Measurements from ENCODE around the gene ILF3. TPM values are rescaled to one million over a fixed set of nuclear protein-coding genes. Genes with fewer than 3 reads are reported as not detected.
"Not testable (repeated sequence)": the region's sequence is repeated elsewhere in the genome, so short reads cannot be mapped to it uniquely, and the experiment has no call there.

Gene ILF3
- total RNA-seq, 2 donors from 2014 or later = 114 to 196 TPM

DNA sequence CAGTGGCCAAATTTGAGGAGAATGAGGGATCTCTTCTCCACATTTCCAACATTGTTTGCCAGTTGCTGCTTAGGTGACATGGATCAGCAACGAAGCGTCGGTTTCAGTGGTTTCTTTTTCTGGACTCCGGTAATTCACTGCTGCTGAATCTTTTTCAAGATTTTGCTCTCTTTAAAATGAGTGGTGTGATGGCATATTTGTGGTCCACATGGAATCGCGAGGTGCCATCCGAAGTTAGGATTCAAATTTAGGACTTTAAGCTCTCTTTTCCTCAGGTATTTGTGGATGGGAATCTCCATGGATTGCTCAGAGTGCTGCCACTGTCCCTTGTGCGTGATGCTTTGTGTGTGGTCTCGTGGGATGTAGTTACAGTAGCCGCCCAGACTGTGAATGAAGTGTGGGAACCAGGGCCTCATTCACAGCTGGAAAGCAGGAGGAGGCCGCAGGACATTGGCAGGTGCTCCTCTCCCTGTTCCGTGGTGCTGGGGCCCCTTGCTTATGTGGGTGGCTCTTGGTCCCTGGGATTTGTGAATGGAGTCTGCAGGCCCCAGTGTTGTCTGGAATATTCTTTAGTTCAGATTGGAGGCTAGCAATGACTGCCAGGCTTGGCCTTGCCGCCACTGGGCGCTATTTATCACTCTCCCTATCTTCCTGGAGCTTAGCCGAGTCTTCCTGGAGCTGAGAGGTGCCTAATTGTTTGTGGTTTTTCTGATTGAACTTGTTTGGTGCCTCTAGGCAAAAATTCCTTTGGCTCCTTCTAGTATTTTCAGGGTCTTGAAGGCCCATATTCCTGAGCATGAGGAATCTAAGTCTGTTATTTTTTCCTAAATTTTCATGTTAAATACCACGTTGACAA is 1.5 kb downstream of the ILF3 start:
- peak overlapping the region in 1 of 2 donors; percentile 91 for H3K27ac ChIP-seq
- peaks cover 21 to 62% of the 10 kb centered on the region in 2 donors for H3K4me1 ChIP-seq (ENCODE audit: control insufficient read depth in 1 of 2, low read depth in 2 of 2)
- ATAC-seq (ENCODE audit: insufficient number of reproducible peaks, low FRiP score, low read depth) = no peak
- H3K27me3 ChIP-seq (replicated peaks; ENCODE audit: insufficient read depth) = no peaks in the 10 kb centered on the region
- no peaks in the 10 kb centered on the region for H3K9me3 ChIP-seq
- peak overlapping the region; percentile 96 for H3K4me3 ChIP-seq
- H3K36me3 ChIP-seq = no peaks in the 10 kb centered on the region
- TF ChIP-seq CTCF (IDR thresholded peaks at IDR 0.05) = no peak
- DNase-seq (ENCODE audit: low spot score) = no peak

- no peak for ATAC-seq (ENCODE audit: insufficient number of reproducible peaks, low FRiP score, low read depth)
- no peak overlapping the region for H3K27ac ChIP-seq
- TF ChIP-seq CTCF (IDR thresholded peaks at IDR 0.05) = no peak
Measured at GRCh38 chr19:10660346-10660745, 6.2 kb downstream of the ILF3 start.

DNA sequence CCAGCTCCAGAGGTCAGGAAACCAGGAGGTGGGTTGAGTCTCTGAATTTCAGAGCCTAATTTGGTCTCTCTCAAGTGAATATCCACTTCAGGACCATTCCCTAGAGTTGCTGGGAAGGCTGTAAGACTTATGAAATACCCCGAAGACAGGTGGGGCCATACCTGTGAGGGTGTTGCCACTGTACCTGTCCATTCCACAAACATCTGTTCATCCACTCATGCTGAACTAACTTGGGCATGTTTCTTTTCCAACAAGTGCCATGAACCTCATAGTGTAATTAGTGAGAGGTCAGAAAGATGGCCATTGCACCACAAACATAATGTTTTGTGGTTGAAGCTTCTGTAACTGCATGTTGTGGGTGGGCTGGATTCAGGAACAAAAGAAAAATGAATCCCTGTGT is 7.8 kb downstream of the ILF3 start:
- Histone ChIP-seq H3K4me1 (ENCODE audit: control insufficient read depth in 1 of 2, low read depth in 2 of 2) (peaks cover 13 to 59% of the 10 kb centered on the region in 2 donors), H3K27me3 (replicated peaks; ENCODE audit: insufficient read depth) (no peaks in the 10 kb centered on the region), H3K9me3 (no peaks in the 10 kb centered on the region), H3K36me3 (peaks cover 6% of the 10 kb centered on the region), H3K27ac (no peak overlapping the region), H3K4me3 (no peak overlapping the region)
- DNase-seq (ENCODE audit: low spot score) (no peak), ATAC-seq (ENCODE audit: insufficient number of reproducible peaks, low FRiP score, low read depth) (no peak)
- TF ChIP-seq CTCF (IDR thresholded peaks at IDR 0.05) = no peak

More at GRCh38 chr19:10660346-10660745, 6.2 kb downstream of the ILF3 start:
- DNase-seq (ENCODE audit: low spot score) = no peak
- H3K4me1 ChIP-seq (ENCODE audit: control insufficient read depth in 1 of 2, low read depth in 2 of 2) = peaks cover 24 to 74% of the 10 kb centered on the region in 2 donors
- peaks cover 6% of the 10 kb centered on the region for H3K36me3 ChIP-seq
- no peaks in the 10 kb centered on the region for H3K27me3 ChIP-seq (replicated peaks; ENCODE audit: insufficient read depth)
- H3K9me3 ChIP-seq = no peaks in the 10 kb centered on the region
- H3K4me3 ChIP-seq = no peak overlapping the region

- Histone ChIP-seq H3K4me3 (no peak overlapping the region), H3K9me3 (no peaks in the 10 kb centered on the region), H3K27ac (no peak overlapping the region), H3K27me3 (replicated peaks; ENCODE audit: insufficient read depth) (no peaks in the 10 kb centered on the region), H3K4me1 (ENCODE audit: control insufficient read depth in 1 of 2, low read depth in 2 of 2) (peaks cover 13 to 57% of the 10 kb centered on the region in 2 donors), H3K36me3 (peaks cover 6% of the 10 kb centered on the region)
- ATAC-seq (ENCODE audit: insufficient number of reproducible peaks, low FRiP score, low read depth) (no peak), DNase-seq (ENCODE audit: low spot score) (no peak)
- TF ChIP-seq CTCF (IDR thresholded peaks at IDR 0.05) = no peak
Measured at GRCh38 chr19:10662384-10663251, 8.5 kb downstream of the ILF3 start.

- not testable (repeated sequence) for H3K27me3 ChIP-seq (replicated peaks; ENCODE audit: insufficient read depth); H3K27ac ChIP-seq; DNase-seq (ENCODE audit: low spot score); ATAC-seq (ENCODE audit: insufficient number of reproducible peaks, low FRiP score, low read depth); H3K4me3 ChIP-seq; H3K9me3 ChIP-seq; H3K36me3 ChIP-seq
- peaks cover 13 to 51% of the 10 kb centered on the region in 2 donors for H3K4me1 ChIP-seq (ENCODE audit: control insufficient read depth in 1 of 2, low read depth in 2 of 2)
Measured at GRCh38 chr19:10663252-10663563, 9.1 kb downstream of the ILF3 start.

Measured in thoracic aorta (tissue), 2 donors.